ENCODE data around the gene PAK5.

GRCh38 chr20:9575836-9576235 lies 263.0 kb downstream of the PAK5 start:
- no peak for TF ChIP-seq CTCF (IDR thresholded peaks at IDR 0.05)
- no peak for TF ChIP-seq POLR2A (IDR thresholded peaks at IDR 0.05)
